Measurements from ENCODE around the gene MRPL10.

MRPL10 gene

GRCh38 chr17:47801176-47801765, 30.1 kb downstream of the MRPL10 start:
- no peak for TF ChIP-seq CTCF (IDR thresholded peaks at IDR 0.05)
- H3K27ac ChIP-seq: no peak overlapping the region
- H3K9me3 ChIP-seq: no peaks in the 10 kb centered on the region
- no peaks in the 10 kb centered on the region for H3K4me1 ChIP-seq (ENCODE audit: control insufficient read depth in 1 of 2, insufficient read depth in 1 of 2, low read depth in 1 of 2, low read length in 1 of 2)
- no peaks in the 10 kb centered on the region for H3K36me3 ChIP-seq
- no peak overlapping the region for H3K4me3 ChIP-seq (ENCODE audit: low read depth in 1 of 2, low read length in 1 of 2)
- peaks cover 43% of the 10 kb centered on the region for H3K27me3 ChIP-seq

- H3K4me1 ChIP-seq (ENCODE audit: control insufficient read depth in 1 of 2, insufficient read depth in 1 of 2, low read depth in 1 of 2, low read length in 1 of 2): no peaks in the 10 kb centered on the region
- no peak for TF ChIP-seq CTCF (IDR thresholded peaks at IDR 0.05)
- H3K36me3 ChIP-seq: no peaks in the 10 kb centered on the region
- H3K4me3 ChIP-seq (ENCODE audit: low read depth in 1 of 2, low read length in 1 of 2): no peak overlapping the region
- no peak overlapping the region for H3K27ac ChIP-seq
- no peaks in the 10 kb centered on the region for H3K9me3 ChIP-seq
- H3K27me3 ChIP-seq: peaks cover 48% of the 10 kb centered on the region
Measured at GRCh38 chr17:47800686-47801085, 30.7 kb downstream of the MRPL10 start.

- Histone ChIP-seq H3K4me1 (ENCODE audit: control insufficient read depth in 1 of 2, insufficient read depth in 1 of 2, low read depth in 1 of 2, low read length in 1 of 2) (no peaks in the 10 kb centered on the region), H3K27me3 (peaks cover 72% of the 10 kb centered on the region), H3K4me3 (ENCODE audit: low read depth in 1 of 2, low read length in 1 of 2) (no peak overlapping the region), H3K27ac (no peak overlapping the region), H3K9me3 (no peaks in the 10 kb centered on the region), H3K36me3 (no peaks in the 10 kb centered on the region)
- no peak for TF ChIP-seq CTCF (IDR thresholded peaks at IDR 0.05)
Measured at GRCh38 chr17:47797797-47798196, 33.5 kb downstream of the MRPL10 start.

GRCh38 chr17:47792979-47793378, 38.4 kb downstream of the MRPL10 start:
- H3K27ac ChIP-seq: no peak overlapping the region
- no peaks in the 10 kb centered on the region for H3K9me3 ChIP-seq
- H3K27me3 ChIP-seq: peaks cover 98% of the 10 kb centered on the region
- TF ChIP-seq CTCF (IDR thresholded peaks at IDR 0.05): no peak
- no peaks in the 10 kb centered on the region for H3K36me3 ChIP-seq
- no peaks in the 10 kb centered on the region for H3K4me1 ChIP-seq (ENCODE audit: control insufficient read depth in 1 of 2, insufficient read depth in 1 of 2, low read depth in 1 of 2, low read length in 1 of 2)
- no peak overlapping the region for H3K4me3 ChIP-seq (ENCODE audit: low read depth in 1 of 2, low read length in 1 of 2)

DNA sequence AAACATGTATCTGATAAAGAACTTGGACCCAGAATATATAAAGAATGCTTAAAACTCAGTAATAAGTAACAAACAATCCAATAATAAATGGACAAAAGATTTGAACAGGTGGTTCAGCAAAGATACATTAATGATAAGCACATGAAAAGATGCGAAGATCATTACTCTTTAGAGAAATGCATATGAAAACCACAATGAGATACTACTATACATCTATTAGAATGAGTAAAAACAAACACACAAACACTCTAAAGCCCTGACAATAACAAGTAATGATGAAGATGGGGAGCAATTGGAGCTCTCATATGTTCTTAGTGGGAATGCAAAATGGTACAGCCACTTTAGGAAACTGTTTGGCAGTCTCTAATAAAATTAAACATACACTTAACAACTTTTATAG, 38.9 kb downstream of the MRPL10 start:
- peaks cover 98% of the 10 kb centered on the region for H3K27me3 ChIP-seq
- H3K4me3 ChIP-seq (ENCODE audit: low read depth in 1 of 2, low read length in 1 of 2): no peak overlapping the region
- H3K9me3 ChIP-seq: no peaks in the 10 kb centered on the region
- no peak for TF ChIP-seq CTCF (IDR thresholded peaks at IDR 0.05)
- H3K4me1 ChIP-seq (ENCODE audit: control insufficient read depth in 1 of 2, insufficient read depth in 1 of 2, low read depth in 1 of 2, low read length in 1 of 2): no peaks in the 10 kb centered on the region
- H3K27ac ChIP-seq: no peak overlapping the region
- no peaks in the 10 kb centered on the region for H3K36me3 ChIP-seq

DNA sequence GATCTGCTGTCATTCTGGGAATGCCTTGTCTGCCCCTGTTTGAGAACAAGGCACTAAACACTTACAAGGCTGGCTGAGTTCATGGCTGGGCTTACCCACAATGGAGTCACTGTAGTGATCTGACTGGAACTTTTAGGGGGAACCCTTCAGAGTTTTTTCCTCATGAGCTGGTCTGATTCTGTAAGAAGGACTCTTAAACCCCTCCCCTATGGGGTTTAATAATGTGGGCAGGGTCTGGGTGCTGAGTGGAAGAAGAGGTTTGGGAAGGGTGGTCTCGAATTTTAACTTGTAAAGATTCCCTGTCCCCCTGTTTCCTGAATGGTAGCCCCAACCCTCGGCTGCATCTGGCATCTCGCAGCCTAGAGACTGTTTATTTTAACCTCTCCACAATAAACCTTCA, 40.3 kb downstream of the MRPL10 start:
- no peak for TF ChIP-seq CTCF (IDR thresholded peaks at IDR 0.05)
- Histone ChIP-seq H3K36me3 (no peaks in the 10 kb centered on the region), H3K4me1 (ENCODE audit: control insufficient read depth in 1 of 2, insufficient read depth in 1 of 2, low read depth in 1 of 2, low read length in 1 of 2) (no peaks in the 10 kb centered on the region), H3K9me3 (no peaks in the 10 kb centered on the region), H3K27me3 (peaks cover 100% of the 10 kb centered on the region), H3K27ac (no peak overlapping the region), H3K4me3 (ENCODE audit: low read depth in 1 of 2, low read length in 1 of 2) (no peak overlapping the region)
